ENCODE results near the gene ANKRD11.

The ANKRD11 gene

GRCh38 chr16:89232107-89232506, 258.3 kb downstream of the ANKRD11 start:
- no peak for DNase-seq (ENCODE audit: low spot score)

- DNase-seq (ENCODE audit: low spot score) = no peak
Observed at GRCh38 chr16:89230255-89230654, 260.1 kb downstream of the ANKRD11 start.

- DNase-seq (ENCODE audit: low spot score) = no peak
Observed at GRCh38 chr16:89224665-89225064, 265.7 kb downstream of the ANKRD11 start.

- DNase-seq (ENCODE audit: low spot score) = no peak
Observed at GRCh38 chr16:89222931-89223330, 267.4 kb downstream of the ANKRD11 start.

- DNase-seq (ENCODE audit: low spot score) = no peak
Observed at GRCh38 chr16:89221604-89222003, 268.8 kb downstream of the ANKRD11 start.

GRCh38 chr16:89219365-89219764, 271.0 kb downstream of the ANKRD11 start:
- no peak for DNase-seq (ENCODE audit: low spot score)
